ENCODE results near the gene USP48.

DNA sequence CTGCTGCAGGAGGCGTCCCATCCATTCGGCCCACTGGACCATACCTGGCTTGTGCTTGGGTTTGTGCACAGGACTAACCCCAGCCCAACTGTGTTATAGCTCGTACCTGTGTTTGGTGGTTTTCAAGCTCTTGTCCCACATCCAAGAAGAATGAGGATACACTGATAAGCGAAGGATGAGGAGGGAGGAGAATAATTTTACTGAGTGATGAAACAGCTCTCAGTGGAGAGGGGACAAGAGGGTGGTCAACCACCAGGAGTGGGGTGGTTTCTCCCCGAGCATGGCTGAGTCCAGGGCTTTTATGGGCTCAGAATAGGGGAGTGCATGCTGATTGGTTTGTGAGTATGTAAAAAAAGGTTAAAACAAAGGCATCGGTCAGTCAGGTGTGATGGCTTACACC is 12.1 kb upstream of the USP48 start:
- TF ChIP-seq, protein P1, sequence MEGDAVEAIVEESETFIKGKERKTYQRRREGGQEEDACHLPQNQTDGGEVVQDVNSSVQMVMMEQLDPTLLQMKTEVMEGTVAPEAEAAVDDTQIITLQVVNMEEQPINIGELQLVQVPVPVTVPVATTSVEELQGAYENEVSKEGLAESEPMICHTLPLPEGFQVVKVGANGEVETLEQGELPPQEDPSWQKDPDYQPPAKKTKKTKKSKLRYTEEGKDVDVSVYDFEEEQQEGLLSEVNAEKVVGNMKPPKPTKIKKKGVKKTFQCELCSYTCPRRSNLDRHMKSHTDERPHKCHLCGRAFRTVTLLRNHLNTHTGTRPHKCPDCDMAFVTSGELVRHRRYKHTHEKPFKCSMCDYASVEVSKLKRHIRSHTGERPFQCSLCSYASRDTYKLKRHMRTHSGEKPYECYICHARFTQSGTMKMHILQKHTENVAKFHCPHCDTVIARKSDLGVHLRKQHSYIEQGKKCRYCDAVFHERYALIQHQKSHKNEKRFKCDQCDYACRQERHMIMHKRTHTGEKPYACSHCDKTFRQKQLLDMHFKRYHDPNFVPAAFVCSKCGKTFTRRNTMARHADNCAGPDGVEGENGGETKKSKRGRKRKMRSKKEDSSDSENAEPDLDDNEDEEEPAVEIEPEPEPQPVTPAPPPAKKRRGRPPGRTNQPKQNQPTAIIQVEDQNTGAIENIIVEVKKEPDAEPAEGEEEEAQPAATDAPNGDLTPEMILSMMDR (IDR thresholded peaks at IDR 0.05): no peak
- TF ChIP-seq EP300 (IDR thresholded peaks at IDR 0.05): no peak
